Type B pancreatic cell (in vitro differentiated cells): Measurements from ENCODE around the gene PARD3B. TPM values are rescaled to one million over a fixed set of nuclear protein-coding genes. Genes with fewer than 3 reads are reported as not detected.

Source experiments
- DNase-seq: peaks from one replicate; pipeline ENCODE4 v3.0.0; 2021; ENCODE audit warnings: mixed read lengths; ENCODE audit not compliant: unreplicated experiment; ENCODE audit errors: extremely low spot score
- H3K27ac Mint-ChIP-seq: 2 replicates; pipeline ENCODE4 v1.8.0; 2021; ENCODE audit warnings: mild to moderate bottlenecking, mixed read lengths
- H3K27me3 Mint-ChIP-seq: 2 replicates; pipeline ENCODE4 v1.8.0; 2021; ENCODE audit warnings: mixed read lengths
- H3K36me3 Mint-ChIP-seq: 2 replicates; pipeline ENCODE4 v1.8.0; 2021; ENCODE audit warnings: mixed read lengths
- H3K4me1 Mint-ChIP-seq: one replicate; pipeline ENCODE4 v1.8.0; 2021; ENCODE audit warnings: mixed read lengths; ENCODE audit not compliant: unreplicated experiment
- H3K4me3 Mint-ChIP-seq: 2 replicates; pipeline ENCODE4 v1.8.0; 2021; ENCODE audit warnings: mild to moderate bottlenecking, mixed read lengths
- H3K9me3 Mint-ChIP-seq: 2 replicates; pipeline ENCODE4 v1.8.0; 2021; ENCODE audit warnings: mixed read lengths
- total RNA-seq: library from RNA; stranded (reverse); gene quantifications from 2 replicates; pipeline ENCODE4 v1.2.1, GENCODE V29; 2021; ENCODE audit warnings: low replicate concordance
- TF ChIP-seq, protein P1 (sequence below): fragments of 200-600 bp; sonication (generic); conservative IDR thresholded peaks from 2 replicates; pipeline ENCODE4 v1.5.0; 2021; ENCODE audit warnings: antibody characterized with exemption, mild to moderate bottlenecking

Gene PARD3B
- total RNA-seq, 1 donor from 2014 or later = 15.9 TPM

DNA sequence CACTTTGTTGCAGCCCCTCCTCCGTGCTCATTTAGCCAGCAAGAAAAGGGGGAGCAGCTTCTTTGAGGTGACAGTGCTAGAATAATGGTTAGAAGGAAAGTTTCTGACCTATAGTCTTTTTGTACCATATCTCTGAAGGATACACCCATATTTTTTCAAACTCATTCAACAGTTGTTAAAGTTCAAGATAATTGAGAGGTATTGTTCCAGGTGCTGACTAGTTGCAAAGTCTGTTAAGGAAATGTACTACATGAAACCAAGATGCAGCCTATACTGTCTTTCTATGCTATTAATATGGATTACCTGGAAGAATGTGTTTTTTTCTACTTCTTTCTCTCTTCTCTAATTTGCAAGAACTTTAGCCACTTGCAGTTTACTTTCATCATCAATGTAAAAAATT, 495.0 kb downstream of the PARD3B start:
- H3K27ac Mint-ChIP-seq = no peak overlapping the region
- TF ChIP-seq, protein P1, sequence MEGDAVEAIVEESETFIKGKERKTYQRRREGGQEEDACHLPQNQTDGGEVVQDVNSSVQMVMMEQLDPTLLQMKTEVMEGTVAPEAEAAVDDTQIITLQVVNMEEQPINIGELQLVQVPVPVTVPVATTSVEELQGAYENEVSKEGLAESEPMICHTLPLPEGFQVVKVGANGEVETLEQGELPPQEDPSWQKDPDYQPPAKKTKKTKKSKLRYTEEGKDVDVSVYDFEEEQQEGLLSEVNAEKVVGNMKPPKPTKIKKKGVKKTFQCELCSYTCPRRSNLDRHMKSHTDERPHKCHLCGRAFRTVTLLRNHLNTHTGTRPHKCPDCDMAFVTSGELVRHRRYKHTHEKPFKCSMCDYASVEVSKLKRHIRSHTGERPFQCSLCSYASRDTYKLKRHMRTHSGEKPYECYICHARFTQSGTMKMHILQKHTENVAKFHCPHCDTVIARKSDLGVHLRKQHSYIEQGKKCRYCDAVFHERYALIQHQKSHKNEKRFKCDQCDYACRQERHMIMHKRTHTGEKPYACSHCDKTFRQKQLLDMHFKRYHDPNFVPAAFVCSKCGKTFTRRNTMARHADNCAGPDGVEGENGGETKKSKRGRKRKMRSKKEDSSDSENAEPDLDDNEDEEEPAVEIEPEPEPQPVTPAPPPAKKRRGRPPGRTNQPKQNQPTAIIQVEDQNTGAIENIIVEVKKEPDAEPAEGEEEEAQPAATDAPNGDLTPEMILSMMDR = no peak
- peaks cover 19% of the 10 kb centered on the region for H3K4me1 Mint-ChIP-seq
- no peaks in the 10 kb centered on the region for H3K9me3 Mint-ChIP-seq
- H3K36me3 Mint-ChIP-seq = peaks cover 4% of the 10 kb centered on the region
- no peaks in the 10 kb centered on the region for H3K27me3 Mint-ChIP-seq
- no peak for DNase-seq
- no peak overlapping the region for H3K4me3 Mint-ChIP-seq

DNA sequence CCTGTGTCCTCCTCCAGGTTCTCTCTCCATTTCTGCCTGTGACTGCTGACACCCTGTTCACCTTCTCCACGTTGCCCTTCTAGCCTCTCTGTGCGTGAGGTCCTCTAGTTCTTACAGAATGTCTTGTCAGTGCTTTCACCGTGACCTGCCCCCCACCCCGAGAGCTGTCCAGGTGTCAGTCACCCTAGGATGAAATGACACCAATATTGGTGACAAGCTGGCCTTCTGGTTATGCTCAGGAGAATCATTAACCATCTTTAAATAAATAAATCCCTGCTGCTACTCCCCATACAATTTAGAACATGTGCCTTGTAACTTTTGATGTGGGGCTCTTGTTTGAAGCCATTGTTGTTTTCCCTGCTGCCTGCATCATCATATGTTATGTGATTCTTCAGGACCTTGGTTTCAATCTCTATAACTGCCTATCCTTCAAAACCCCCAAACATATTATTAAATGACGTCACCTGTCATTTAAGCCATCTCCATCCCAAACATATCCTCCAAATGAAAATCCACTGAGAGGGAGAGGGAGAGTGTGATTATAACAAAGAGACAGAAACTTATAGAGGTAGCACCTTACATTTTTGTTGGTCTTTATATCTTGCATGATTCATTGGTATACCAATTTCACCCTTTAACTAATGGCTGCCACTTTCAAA, 496.3 kb downstream of the PARD3B start:
- H3K27me3 Mint-ChIP-seq = no peaks in the 10 kb centered on the region
- H3K27ac Mint-ChIP-seq = no peak overlapping the region
- no peak for DNase-seq
- TF ChIP-seq, protein P1 = no peak
- no peak overlapping the region for H3K4me3 Mint-ChIP-seq
- no peaks in the 10 kb centered on the region for H3K9me3 Mint-ChIP-seq
- peaks cover 19% of the 10 kb centered on the region for H3K4me1 Mint-ChIP-seq
- peaks cover 4% of the 10 kb centered on the region for H3K36me3 Mint-ChIP-seq

DNA sequence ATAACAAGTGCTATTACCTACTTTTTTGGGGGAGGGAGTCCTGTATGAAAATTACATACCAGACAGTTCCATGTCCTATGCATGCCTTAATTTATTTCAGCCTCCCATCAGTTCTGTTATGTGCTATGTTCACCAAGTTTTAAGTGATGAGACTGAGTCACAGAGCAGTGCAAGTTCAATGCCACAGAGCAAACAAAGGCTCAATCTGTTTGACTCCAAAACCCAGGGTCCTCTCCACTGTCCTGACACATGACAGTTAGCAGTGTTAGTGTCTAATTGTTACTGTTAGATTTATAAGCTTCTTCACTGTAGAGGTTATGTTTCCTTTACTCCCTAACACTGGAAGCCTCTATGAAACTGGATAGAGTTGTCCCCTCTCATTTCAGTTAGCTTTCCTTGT, 498.0 kb downstream of the PARD3B start:
- Mint-ChIP-seq H3K27me3 (no peaks in the 10 kb centered on the region), H3K36me3 (peaks cover 12% of the 10 kb centered on the region), H3K4me3 (no peak overlapping the region), H3K9me3 (no peaks in the 10 kb centered on the region), H3K27ac (no peak overlapping the region), H3K4me1 (peaks cover 26% of the 10 kb centered on the region)
- DNase-seq = no peak
- TF ChIP-seq, protein P1 = no peak

DNA sequence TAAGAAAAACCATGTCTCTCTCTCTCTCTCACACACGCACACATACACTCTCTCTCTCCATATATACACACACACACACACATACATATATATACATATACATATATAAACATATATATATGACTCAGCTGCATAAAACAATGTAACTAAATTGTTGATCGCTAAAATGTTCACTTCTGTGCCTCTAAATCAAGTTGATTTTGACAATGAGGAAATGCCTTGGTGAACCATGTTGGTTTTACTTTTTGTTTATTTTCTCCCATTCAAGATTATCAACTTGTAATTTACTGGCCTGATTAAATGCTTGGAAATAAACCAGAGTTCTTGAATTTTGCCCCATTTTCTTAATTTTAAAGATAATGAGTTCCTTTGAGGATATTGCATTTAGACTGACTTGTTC, 500.4 kb downstream of the PARD3B start:
- TF ChIP-seq, protein P1 = no peak
- H3K4me1 Mint-ChIP-seq = peaks cover 22% of the 10 kb centered on the region
- no peak overlapping the region for H3K4me3 Mint-ChIP-seq
- H3K36me3 Mint-ChIP-seq = peaks cover 13% of the 10 kb centered on the region
- peaks cover 6% of the 10 kb centered on the region for H3K9me3 Mint-ChIP-seq
- DNase-seq = no peak
- H3K27ac Mint-ChIP-seq = no peak overlapping the region
- H3K27me3 Mint-ChIP-seq = no peaks in the 10 kb centered on the region

DNA sequence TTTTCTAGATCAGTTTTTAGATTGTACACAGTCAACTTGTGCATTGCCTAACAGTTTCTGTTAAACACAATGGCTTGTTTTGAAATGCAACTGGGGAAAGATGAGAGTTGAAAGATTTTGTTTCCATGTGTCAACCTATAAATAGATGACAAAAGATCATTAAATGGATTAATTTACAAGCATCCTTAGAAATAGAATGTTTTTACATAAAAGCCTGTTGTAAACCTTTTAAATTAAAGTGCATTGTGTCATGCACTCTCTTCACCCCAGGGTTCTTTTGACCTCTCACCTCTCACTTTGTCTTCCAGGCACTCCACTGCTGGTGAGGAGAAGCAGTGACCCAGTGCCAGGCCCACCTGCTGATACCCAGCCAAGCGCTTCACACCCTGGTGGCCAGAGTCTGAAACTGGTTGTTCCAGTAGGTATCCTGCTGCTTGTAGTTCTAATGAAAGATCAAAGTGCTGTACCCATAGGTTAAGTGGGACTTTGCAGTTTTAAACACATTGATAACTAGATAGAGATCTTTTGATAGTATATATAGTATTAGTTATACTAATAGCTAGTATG, 502.1 kb downstream of the PARD3B start:
- peaks cover 12% of the 10 kb centered on the region for H3K4me1 Mint-ChIP-seq
- TF ChIP-seq, protein P1 = peak; percentile 63
- no peak for DNase-seq
- no peak overlapping the region for H3K27ac Mint-ChIP-seq
- H3K4me3 Mint-ChIP-seq = no peak overlapping the region
- peaks cover 13% of the 10 kb centered on the region for H3K36me3 Mint-ChIP-seq
- peaks cover 6% of the 10 kb centered on the region for H3K9me3 Mint-ChIP-seq
- H3K27me3 Mint-ChIP-seq = no peaks in the 10 kb centered on the region
